Renal cortical epithelial cell (primary cell): ENCODE data around the gene IL31RA. TPM values are rescaled to one million over a fixed set of nuclear protein-coding genes. Genes with fewer than 3 reads are reported as not detected.
"Not testable (repeated sequence)": the region's sequence is repeated elsewhere in the genome, so short reads cannot be mapped to it uniquely, and the experiment has no call there.

Source experiments
- DNase-seq: peaks from one replicate; pipeline ENCODE4 v3.0.0-alpha.2; 2011; ENCODE audit warnings: low read depth
- total RNA-seq: library from RNA; depleted of rRNA; stranded (reverse); fragments of >200 nt; gene quantifications from 2 replicates; pipeline ENCODE4 v1.2.3, GENCODE V29; 2014

The IL31RA gene
- total RNA-seq, 1 donor from 2014 or later, result 1.0 TPM

DNA sequence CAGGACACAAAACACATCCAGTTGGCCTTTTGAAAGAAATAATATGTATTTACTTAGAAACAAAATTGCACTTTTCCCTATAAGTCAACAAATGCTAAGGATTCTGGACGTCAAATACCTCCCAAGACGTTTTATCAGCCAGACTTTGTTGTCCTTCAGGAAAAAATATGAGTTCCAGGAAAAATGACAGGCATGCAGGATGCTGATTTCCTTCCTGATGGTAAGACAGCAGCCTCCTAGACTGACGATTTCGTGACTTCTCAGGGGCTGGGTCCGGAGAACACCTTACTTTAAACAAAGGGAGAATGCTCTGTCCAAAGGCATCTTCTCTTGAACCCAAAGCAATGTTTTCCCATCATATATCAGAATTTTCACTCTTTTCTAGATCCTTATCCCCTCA, 74.6 kb downstream of the IL31RA start:
- no peak for DNase-seq

DNA sequence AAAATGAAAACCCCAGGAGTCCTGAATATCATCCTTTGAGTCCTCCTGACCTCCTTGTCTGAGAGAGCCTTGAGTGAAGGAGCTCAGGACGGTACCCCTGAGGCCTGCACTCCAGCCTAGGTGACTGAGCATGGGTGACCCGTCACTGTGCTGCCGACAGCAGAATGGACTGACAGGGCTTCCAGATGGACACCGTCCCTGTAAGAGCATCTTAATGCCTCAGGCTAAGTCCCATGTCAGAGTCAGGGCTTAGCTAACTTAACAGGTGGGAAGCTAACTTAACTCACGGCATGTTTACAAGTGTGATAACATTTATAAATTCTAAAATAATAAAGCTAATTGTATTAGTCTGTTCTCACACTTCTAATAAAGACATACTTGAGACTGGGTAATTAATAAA, 75.3 kb downstream of the IL31RA start:
- DNase-seq, result no peak

DNA sequence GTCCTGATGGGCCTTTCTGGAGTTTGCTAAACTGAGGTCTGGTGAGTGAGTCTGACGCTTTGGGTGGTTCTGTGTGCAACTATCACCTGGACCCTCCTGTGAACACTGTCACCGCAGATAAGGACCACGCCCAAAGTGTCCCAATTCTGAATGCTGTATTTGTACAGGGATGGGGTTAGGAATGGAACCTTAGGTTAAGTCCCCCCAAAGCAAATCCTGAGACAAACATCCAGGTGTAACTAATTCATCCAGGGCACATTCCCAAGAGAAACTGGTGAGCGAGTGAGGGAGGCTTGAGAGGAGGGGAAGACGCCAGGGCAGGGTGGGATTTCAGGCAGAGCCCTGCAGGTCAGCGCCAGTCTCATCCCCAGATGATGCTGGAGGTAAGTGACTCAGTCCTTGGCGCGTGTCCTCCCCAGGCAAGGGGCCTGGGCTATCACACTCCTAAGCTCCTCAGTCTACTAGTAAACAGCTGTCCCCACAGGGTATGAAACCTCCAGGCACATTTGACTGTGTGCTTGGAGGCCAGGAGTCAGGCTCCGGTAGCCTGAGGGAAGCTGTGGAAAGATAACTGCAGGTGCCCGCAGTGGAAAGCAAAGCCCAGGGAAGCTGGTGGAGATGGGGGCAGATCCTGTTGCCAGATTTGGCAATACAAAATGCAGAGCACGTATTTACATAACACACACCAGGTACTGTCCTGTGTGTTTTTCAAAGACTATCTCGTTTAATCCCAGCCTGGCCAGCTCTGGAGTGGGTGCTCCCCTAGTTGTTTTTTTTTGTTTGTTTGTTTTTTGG, 76.9 kb downstream of the IL31RA start:
- DNase-seq, result no peak

DNA sequence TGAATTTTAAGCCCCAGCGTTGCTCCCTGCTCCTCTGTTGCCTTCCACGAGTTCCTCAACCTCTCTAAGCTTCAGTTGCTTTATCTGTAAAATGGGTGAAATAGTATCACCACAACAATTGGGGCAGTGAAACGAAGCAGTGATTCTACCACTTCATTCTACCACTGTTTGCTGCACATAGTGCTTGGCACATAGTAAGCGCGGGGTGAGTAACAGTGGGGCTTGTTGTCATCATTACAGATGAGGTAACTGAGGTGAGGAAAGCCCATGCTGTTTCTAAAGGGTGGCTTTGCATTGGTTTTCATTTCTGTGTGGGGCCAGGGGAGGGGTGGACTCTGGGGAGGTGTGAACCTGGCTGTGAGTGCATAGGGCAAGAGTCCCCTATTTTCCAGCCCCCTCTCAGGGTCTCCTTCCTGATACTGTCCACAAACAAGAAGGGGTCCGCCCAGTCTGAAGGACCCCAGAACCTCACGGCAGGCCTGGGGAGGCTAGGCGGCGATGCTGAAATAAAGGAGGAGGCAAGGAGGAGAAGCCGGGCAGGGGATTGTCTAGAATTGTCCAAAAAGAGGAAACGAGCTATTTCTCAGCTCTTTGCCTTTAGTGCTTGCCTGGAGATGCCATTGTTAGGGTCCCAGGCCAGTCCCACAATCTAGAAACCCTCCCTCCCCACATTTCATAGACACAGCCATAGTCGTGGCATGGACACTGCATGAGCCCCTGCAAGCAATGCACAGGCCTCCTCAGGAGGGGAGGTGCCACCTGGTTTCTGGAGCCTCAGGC, 78.1 kb downstream of the IL31RA start:
- DNase-seq, result no peak

DNA sequence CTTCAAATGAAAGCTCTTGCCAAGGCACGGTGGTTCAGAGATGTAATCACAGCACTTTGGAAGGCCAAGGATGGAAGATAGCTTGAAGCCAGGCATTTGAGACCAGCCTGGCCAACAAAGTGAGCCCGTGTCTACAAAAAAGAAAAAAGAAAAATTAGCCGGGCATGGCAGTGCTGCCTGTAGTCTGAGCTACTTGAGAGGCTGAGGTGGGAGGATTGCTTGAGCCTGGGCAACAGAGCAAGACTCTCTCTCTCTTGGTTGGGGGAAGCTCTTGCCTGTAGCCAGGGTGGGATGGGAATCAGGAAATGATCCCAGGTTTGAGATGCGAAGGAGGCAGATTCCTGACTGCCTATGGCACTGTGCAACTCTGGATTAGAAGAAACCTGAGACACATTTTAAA, 81.5 kb downstream of the IL31RA start:
- no peak for DNase-seq

DNA sequence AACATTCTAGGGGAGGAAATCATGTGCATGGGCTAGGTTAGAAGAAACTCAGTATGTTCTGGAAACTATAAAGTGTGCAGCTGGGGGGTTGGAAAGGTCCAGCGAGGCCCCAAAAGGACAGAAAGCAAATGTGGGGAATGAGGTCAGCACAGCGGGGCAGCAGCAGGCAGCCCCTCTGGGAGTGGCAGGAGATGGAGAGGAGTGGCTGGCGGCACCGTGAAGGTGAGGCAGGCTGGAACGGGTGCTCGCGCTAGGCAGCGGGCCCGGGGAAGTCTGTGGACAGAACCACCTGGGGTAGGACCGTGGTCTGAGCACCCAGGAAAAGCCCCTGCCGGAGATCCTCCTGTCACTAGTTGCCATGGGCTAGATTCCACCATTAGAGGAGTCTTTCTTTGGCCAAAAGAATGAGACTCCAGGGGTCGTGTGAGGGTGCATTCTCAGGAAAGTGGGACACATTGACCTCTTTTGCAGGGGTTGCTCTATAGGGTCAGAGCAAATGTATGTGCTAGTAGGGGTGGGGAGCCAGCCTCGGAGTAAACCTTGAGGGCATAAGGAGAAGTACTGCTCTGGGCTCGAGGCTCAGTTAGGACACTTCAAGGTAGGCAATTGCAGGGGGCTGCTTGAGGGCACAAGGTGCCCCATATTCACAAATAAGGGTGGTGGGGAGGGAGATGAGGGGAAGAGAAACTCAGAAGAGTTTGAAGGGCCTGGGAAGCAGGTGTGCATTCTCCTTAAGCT, 82.4 kb downstream of the IL31RA start:
- no peak for DNase-seq

DNA sequence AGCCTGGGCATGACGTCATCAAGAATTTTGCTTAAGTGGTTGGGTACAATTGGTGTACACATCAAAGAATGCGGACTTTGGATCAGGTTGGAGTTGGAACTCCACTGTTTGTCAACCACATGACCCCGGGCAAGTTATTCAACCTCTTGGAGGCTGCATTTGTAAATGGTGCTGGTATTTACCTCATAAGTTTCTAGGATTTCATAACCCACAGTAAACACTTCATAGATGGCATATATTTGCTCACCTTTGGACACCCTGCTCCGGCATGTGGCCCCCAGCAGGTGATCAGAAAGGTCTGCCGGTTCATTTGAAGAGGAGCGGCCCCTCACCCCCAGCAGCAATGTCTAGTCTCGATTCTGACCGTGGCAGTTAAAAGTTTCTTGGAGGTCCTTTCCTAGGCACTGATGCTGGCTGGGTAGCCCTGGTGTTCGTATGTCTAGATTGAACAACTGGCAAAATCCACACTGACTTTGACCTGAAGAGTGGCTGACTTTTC, 83.0 kb downstream of the IL31RA start:
- peak; percentile 89 for DNase-seq

DNA sequence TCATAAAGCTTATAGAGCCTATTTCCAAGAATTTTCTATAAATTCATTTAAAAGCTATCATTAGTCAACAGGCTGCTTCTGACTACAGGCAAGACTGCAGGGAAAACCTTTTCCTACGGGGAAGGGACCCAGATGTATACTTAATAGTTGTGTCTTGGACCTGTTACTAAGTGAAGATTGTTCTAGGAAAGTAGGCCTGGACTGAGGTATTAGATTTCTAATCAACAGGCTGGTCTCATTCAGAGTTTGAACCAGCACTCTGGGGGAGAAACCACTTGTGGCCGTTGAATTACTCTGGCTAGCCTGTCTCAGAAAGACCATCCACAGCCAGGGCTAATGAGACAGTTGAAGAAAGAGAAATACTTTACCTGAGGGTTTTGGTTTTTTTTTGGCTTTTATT, 83.6 kb downstream of the IL31RA start:
- DNase-seq, result no peak

DNA sequence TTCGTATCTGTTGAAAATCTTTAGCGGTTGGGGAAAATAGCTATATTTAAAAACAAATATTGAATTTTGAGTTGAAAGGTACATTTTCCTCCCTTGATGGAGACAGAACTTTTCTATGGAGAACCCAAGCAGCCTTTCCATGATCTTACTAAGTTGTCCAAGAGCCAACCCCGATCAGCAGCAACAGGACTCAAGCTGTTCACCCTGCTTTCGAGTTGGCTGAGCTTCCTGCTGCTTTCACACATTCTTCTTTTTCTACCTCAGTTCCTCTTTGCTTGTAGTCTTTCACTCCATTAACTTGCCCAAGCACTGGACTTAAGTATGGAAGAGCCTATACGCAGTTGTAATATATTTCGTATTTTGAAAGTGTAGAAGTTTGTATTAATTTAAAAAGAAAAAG, 84.2 kb downstream of the IL31RA start:
- DNase-seq, result no peak

DNA sequence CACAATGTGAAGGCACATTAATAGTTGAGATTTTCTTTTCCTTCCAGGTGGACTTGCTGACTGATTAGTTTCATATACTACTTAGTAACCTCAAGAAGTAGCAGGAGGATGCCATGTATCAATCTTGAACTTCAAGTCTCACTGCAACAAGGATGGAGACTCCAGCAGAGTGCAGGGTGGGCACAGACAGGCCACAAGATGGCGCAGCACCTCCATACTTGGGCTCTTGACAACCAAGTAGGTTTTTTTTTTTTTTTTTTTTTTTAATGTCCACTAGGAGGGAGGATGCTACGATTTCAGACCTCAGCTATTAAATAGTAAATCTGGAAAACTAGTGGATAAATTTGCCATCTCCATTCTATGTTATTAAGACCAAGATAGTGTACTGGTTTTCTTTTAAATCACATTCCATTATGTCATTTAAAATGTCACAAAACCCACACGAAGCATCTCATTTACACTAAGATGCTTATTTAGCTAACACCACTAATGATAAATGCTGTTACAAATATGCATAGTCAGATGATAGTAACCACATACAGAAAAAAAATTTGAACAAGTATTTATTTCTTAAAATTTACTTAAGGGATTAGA, 85.0 kb downstream of the IL31RA start:
- DNase-seq, result peak; percentile 81

DNA sequence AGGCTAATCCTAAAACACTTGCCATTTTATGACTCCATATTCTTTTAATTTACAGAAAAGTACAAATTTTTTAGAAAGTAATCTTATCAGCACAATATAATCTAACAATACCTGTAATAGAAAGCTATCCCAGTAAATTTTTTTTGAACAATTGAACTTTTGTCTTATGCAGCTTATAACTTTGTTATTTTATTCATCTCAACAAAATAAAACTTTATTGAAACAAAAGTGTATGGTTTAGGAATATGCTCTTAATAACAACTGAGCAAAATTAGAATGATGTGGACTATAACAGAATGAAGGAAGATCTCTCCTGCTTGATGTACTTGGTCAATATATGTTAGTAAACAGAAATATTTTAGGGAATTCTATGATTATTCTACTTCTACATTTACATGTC, 86.4 kb downstream of the IL31RA start:
- DNase-seq, result not testable (repeated sequence)

DNA sequence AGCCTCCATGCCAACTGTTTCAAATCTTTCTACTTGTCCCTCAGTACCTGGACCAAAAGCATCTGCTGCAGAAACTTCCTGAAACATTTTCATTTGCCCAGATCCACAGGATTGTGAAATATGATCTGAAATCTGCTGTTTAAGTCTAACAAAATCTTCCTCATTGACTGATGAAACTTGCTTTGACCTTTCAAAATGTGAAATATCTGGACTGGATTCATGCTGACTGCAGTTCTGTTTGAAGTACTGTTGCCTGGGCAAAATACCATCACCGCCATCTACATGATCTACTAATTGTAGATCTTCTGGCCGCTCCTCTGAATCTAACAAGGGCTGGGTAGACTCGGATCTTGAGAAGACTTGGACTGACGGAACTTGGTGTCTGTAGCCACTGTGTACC, 90.0 kb downstream of the IL31RA start:
- not testable (repeated sequence) for DNase-seq

DNA sequence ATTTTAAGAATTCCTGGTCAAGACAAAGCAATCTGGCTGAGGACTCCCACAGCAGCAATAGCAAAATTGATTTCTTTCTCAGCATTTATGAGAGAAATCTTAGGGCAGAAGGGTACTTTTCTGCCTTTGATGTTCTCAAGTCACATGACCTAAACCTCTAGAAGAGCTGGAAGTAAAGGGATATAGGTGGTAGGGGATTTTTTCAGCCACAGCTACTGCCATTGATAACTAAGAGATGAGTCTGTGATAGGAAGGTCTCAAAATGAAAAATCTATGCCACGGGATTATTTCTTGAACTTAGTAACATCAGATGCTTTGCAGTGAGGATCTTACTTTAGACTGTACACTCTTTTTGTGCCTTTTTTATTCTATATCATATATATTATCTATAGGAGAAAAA, 108.1 kb downstream of the IL31RA start:
- DNase-seq, result no peak

DNA sequence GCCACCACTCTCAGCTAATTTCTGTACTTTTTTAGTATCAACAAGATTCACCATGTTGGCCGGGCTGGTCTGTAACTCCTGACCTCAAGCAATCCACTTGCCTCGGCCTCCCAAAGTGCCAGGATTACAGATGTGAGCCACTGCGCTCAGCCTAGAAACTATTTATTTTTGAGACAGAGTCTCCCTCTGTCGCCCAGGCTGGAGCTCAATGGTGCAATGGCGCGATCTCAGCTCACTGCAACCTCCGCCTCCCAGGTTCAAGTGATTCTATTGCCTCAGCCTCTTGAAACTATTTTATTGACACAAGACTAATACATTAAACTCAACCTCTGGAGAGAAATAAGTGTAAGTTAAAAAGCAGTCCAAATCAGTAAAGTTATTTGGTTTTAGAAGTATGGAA, 109.6 kb downstream of the IL31RA start:
- DNase-seq, result no peak

DNA sequence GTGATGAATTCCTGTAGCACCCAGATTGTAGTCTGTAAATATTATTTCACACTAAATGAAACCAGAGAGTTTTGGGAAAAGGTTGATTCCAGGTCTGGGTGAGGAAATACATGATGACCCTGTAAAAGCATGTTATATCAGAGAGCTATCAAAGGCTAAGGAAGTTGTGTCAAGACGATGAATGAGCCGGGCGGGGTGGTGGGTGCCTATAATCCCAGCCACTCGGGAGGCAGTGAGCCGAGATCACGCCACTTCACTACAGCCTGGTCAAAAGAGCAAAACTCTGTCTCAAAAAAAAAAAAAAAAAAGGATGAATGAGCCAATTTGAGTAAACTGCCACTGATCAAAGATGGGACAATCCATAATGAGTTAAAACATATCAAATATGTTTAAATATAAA, 114.4 kb downstream of the IL31RA start:
- no peak for DNase-seq

DNA sequence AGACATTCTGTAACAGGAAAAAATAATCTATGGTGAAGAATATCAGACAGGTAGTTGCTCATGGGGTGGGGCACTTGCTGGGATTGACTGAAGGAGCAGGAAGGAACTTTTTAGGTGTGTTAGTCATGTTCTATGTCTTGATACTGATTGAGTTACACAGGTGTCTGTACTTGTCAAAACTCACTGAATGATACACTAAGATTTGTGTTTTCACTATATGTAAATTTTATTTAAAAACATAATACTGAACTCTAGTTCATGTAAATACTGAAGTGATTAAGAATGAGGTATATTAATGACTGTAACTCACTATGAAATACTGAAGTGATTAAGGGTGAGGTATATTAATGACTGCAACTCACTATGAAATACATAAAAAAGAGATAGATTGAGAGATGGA, 115.1 kb downstream of the IL31RA start:
- no peak for DNase-seq

DNA sequence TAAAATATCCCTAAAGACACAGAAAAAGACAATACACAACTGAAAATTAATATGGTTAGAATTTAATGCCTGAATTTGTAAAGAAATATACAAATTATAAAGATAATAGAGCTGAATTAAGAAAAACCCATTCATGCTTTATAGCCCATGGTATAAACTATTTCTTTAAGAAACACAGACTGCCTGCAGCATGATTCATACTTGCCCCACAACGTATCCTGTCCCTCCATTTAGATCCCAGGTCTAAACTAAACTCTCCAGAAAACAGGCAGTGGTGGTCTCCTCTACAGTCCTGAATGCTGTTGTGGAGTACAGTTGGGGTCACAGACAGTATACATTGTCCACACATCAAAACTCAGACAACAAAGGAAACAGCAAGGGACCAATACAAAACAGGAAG, 118.8 kb downstream of the IL31RA start:
- DNase-seq, result peak; percentile 30

Other genes starting within 250 kb of the IL31RA start
- gene SLC38A9, start 139.0 kb upstream of the IL31RA start, total RNA-seq, result 57.8 and 67.4 TPM in 2 replicates
- not detected in 2 replicates for gene DDX4, start 113.3 kb upstream of the IL31RA start, total RNA-seq
- 216 and 325 TPM in 2 replicates for gene IL6ST, start 143.6 kb downstream of the IL31RA start, total RNA-seq